BJ (cell line): Measurements from ENCODE around the gene MAP4. TPM values are rescaled to one million over a fixed set of nuclear protein-coding genes. Genes with fewer than 3 reads are reported as not detected.
A peak's percentile ranks its signal among the peaks of the same experiment; 100 is the strongest.

Experiments
- CTCF ChIA-PET: fragments of 350-600 bp; formaldehyde crosslinking; extraction: SDS; loops from one replicate; lab custom pipeline; 2021; ENCODE audit warnings: antibody characterized with exemption, inconsistent platforms; lab: Yijun Ruan, JAX
- POLR2A ChIA-PET: fragments of 300-600 bp; sonication (Branson Sonifier 250); formaldehyde crosslinking; extraction: SDS; loops from one replicate; lab custom pipeline; 2021; ENCODE audit warnings: antibody characterized with exemption; lab: Charles Lee
- DNase-seq: peaks from one replicate; pipeline ENCODE4 v3.0.0-alpha.2; 2011; ENCODE audit warnings: low read depth
- H3K27me3 ChIP-seq: 2 replicates; pipeline ENCODE4 v1.6.0; 2011; ENCODE audit warnings: low read length; ENCODE audit not compliant: control insufficient read depth, insufficient read depth
- H3K36me3 ChIP-seq: 2 replicates; pipeline ENCODE4 v1.5.1; 2011; ENCODE audit warnings: low read length; ENCODE audit not compliant: control insufficient read depth, insufficient read depth
- H3K4me3 ChIP-seq: 2 replicates; pipeline ENCODE4 v1.5.1; 2011; ENCODE audit warnings: low read depth, mild to moderate bottlenecking, control low read depth, low read length
- CTCF ChIP-seq: IDR thresholded peaks from 2 replicates; pipeline ENCODE4 v1.5.1; 2011; ENCODE audit warnings: low read depth, mild to moderate bottlenecking, control low read depth, inconsistent platforms, low read length, moderate library complexity; ENCODE audit not compliant: insufficient read depth
- polyA plus RNA-seq: library from polyadenylated mRNA; depleted of rRNA; stranded (reverse); fragments of >200 nt; gene quantifications from 2 replicates; pipeline ENCODE4 v1.2.3, GENCODE V29; 2011

The MAP4 gene
- polyA plus RNA-seq, 1 experiment, result 247 TPM

- no peak for TF ChIP-seq CTCF
- CTCF ChIA-PET, result no interaction called here
- no peaks in the 10 kb centered on the region; the same call in 1 of the 2 replicates for H3K36me3 ChIP-seq
- no peak for DNase-seq
- H3K4me3 ChIP-seq, result no peak overlapping the region
- no peaks in the 10 kb centered on the region for H3K27me3 ChIP-seq
- POLR2A ChIA-PET, result no interaction called here
Observed at GRCh38 chr3:48024401-48024800, 8.2 kb upstream of the MAP4 start.

GRCh38 chr3:48023377-48023776 is 7.2 kb upstream of the MAP4 start:
- TF ChIP-seq CTCF, result no peak

GRCh38 chr3:48022178-48022577 is 6.0 kb upstream of the MAP4 start:
- no peak for TF ChIP-seq CTCF
- DNase-seq, result no peak
- no peaks in the 10 kb centered on the region for H3K36me3 ChIP-seq
- POLR2A ChIA-PET, result no interaction called here
- no peaks in the 10 kb centered on the region for H3K27me3 ChIP-seq
- H3K4me3 ChIP-seq, result no peak overlapping the region
- CTCF ChIA-PET, result interaction anchor here (1.9 kb wide), 1 partner anchor 10 kb away, joined by 5 read pairs; no protein-coding TSS in a partner anchor

More at GRCh38 chr3:48023377-48023776, 7.2 kb upstream of the MAP4 start:
- H3K36me3 ChIP-seq, result no peaks in the 10 kb centered on the region; the same call in 1 of the 2 replicates
- CTCF ChIA-PET, result interaction anchor here (0.6 to 1.9 kb wide), 2 partner anchors 9 to 26 kb away, joined by 3 to 5 read pairs; no protein-coding TSS in a partner anchor
- no peak for DNase-seq
- POLR2A ChIA-PET, result no interaction called here
- no peak overlapping the region for H3K4me3 ChIP-seq
- H3K27me3 ChIP-seq, result no peaks in the 10 kb centered on the region

- ChIA-PET CTCF (interaction anchor here (0.9 to 1.5 kb wide), 5 partner anchors 15 to 139 kb away, joined by 3 to 5 read pairs (median 3); no protein-coding TSS in a partner anchor), POLR2A (no interaction called here)
- H3K27me3 ChIP-seq, result no peaks in the 10 kb centered on the region
- no peak for TF ChIP-seq CTCF
- no peaks in the 10 kb centered on the region; the same call in 1 of the 2 replicates for H3K36me3 ChIP-seq
- no peak overlapping the region for H3K4me3 ChIP-seq
- peak; percentile 43 for DNase-seq
Observed at GRCh38 chr3:48018841-48019240, 2.6 kb upstream of the MAP4 start.

GRCh38 chr3:48015431-48016180 is 610 bp downstream of the MAP4 start:
- H3K4me3 ChIP-seq, result no peak overlapping the region
- DNase-seq, result no peak
- H3K27me3 ChIP-seq, result no peaks in the 10 kb centered on the region
- ChIA-PET CTCF (interaction anchor here (1.1 kb wide), 1 partner anchor 135 kb away, joined by 4 read pairs; no protein-coding TSS in a partner anchor), POLR2A (no interaction called here)
- no peaks in the 10 kb centered on the region; the same call in 1 of the 2 replicates for H3K36me3 ChIP-seq
- TF ChIP-seq CTCF, result no peak
